GM21447 (cell line): ENCODE data around the gene ENTREP3.
"Not testable (repeated sequence)": the region's sequence is repeated elsewhere in the genome, so short reads cannot be mapped to it uniquely, and the experiment has no call there.

ENCODE experiments used
- ATAC-seq: cut with Tn5 transposase; IDR thresholded peaks from one replicate; pipeline ENCODE4 v1.9.1; 2021; ENCODE audit not compliant: unreplicated experiment

ENTREP3 gene

GRCh38 chr1:155251566-155251965 lies 3.7 kb downstream of the ENTREP3 start:
- ATAC-seq, result no peak

- ATAC-seq, result peak; percentile 79
Observed at GRCh38 chr1:155250633-155251449, 4.4 kb downstream of the ENTREP3 start.

- ATAC-seq, result peak; percentile 2
Observed at GRCh38 chr1:155250246-155250632, 5.0 kb downstream of the ENTREP3 start.

DNA sequence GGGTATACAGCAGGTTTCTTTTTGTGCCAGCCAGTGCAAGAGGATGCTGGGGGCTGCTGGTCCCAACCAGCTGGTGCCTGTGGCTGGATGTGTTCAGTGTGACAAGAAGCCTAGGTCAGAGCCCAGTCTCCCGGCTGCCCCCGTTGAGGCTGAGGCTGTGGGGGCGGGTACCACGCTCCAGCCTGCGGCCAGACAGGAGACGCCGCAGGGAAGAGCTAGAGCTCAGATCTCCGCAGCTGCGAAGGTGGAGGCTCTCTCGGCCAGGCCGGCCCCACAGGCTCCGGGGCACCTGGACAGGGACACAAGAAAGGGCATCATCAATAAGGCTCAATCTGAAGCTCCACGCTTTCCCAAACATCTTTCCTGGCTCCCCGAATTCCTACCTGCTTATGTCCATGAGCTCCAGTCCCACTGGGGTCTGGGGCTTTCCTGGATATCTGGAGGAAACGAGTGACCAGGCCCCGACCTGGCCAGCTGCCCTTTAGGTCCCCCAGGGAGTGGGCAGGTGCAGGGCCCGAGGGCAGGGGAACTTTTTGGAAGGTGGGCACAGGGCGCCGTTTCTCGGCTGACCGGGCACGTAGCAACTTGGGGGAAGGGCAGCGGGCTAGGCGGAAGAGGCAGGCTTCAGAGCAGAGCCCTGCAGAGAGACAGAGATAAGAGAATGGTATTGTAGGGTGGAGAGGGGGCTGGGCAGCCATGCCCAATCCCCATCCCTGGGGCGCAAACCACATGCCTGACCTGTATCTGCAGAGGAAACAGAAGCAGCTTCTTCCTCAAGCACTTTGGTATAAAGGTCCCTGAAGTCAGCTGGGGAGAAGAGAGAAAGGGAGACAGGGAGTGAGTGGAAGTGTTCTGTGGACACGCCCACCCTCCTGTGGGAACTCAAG lies 7.4 kb downstream of the ENTREP3 start:
- no peak for ATAC-seq

DNA sequence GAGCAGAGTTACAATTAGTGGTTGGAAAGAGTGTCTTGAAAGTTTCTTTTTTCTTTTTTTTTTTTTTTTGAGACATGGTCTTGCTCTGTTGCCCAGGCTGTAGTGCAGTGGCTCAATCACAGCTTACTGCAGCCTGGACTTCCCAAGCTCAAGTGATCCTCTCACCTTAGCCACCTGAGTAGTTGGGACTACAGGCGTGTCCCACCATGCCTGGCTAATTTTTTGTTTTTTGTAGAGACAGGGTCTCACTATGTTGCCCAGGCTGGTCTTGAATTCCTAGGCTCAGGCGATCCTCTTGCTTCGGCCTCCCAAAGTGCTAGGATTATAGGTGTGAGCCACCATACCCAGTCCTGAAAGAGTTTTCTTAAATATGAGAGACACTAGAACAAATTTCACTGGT lies 8.5 kb downstream of the ENTREP3 start:
- ATAC-seq, result not testable (repeated sequence)

DNA sequence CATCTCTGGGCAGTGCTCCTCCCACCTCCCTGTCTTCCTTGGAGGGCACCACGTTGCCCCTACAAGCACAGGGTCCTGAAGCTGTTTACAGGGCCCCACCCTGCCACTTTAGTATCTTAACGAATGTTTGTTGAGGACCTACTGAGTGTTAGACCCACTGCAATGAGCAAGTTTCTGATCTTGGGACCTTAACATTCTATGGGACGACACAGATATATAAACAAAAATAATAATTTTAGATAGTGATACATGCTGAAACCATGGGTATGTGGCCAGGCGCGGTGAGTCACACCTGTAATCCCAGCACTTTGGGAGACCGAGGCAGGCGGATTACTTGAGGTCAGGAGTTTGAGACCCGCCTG lies 10.1 kb downstream of the ENTREP3 start:
- no peak for ATAC-seq

DNA sequence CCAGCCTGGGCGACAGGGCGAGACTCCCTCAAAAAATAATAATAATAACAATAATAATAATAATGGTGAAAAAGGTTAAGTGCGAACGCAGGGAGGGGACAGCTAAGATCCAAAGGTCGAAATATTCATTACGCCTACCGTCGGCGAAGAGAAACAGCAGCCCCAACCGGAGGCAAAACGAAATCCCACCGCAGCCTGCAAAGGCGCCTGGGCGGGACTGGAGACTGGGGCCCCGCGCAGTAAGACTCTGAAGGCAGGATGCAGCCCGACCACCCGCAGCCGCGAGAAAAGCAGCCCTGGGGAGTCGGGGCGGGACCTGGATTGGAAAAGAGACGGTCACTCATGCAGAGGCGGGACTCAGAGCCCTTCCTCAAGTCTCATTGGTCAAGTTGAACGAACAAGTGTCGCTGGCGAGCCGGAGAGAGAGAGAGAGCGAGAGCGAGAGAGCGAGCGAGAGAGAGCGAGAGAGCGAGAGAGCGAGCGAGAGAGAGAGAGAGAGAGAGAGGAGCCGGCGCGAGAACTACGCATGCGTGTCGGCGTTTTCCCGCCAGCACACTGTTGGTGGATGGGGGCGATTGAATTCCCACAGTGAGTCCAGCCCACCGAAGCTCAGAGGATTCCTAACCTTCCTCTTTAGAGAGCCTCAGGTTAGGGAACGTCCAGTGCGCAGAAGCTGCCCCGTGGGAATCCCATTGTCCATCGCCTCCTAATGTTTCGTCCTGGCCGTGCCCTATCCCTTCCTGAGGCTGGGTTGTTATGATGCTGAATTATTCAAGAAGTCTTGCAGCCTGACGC lies 10.7 kb downstream of the ENTREP3 start:
- peak; percentile 81 for ATAC-seq

GRCh38 chr1:155242805-155243358 lies 12.4 kb downstream of the ENTREP3 start:
- no peak for ATAC-seq

DNA sequence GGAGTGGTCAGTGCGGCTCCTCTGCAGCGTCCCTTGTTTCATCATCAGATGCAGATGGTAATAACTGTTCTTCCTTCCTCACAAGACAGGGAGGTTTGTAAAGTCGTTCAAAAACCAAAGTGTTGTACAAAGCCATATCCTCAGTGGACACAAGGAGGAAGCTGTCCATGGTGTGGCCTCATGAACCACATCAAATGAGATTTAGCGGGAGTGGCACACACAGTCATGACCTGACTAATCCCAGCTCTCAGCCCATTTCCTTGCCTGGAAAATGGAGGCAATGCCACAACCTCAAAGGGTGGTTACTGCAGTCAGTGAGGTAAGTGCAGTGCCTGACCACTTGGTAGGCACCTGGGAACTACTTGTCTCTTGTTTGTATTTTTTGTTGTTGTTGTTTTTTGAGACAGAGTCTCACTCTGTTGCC lies 13.4 kb downstream of the ENTREP3 start:
- no peak for ATAC-seq

- no peak for ATAC-seq
Observed at GRCh38 chr1:155241069-155241679, 14.1 kb downstream of the ENTREP3 start.

DNA sequence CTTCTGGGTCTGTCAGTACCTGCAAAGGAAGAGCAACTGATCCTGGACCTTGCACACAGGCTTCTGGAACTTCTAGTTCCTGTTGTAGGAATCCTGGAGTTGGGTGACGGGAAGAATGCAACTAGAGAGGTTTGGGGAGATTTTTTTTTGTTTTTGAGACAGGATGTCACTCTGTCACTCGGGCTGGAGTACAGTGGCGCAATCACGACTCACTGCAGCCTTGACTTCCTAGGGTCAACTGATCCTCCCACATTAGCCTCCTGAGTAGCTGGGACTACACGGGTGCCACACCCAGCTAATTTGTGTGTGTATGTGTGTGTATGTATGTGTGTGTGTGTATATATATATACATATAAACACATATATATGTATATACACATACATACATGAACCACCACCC lies 18.8 kb downstream of the ENTREP3 start:
- no peak for ATAC-seq

DNA sequence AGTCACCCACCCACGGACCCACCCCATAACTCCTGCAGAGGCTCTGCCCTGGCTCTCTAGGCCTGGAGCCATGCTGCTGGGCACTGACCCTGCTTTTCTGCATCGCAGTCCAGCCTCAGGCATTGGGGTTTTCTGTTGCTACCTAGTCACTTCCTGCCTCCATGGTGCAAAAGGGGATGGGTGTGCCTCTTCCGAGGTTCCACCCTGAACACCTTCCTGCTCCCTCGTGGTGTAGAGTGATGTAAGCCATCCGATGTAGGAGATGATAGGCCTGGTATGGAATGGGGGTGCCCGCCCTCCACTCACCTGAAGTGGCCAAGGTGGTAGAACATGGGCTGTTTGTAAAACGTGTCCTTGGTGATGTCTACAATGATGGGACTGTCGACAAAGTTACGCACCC lies 19.9 kb downstream of the ENTREP3 start:
- not testable (repeated sequence) for ATAC-seq

- not testable (repeated sequence) for ATAC-seq
Observed at GRCh38 chr1:155233502-155233901, 21.8 kb downstream of the ENTREP3 start.

- ATAC-seq, result not testable (repeated sequence)
Observed at GRCh38 chr1:155232001-155232978, 23.0 kb downstream of the ENTREP3 start.

DNA sequence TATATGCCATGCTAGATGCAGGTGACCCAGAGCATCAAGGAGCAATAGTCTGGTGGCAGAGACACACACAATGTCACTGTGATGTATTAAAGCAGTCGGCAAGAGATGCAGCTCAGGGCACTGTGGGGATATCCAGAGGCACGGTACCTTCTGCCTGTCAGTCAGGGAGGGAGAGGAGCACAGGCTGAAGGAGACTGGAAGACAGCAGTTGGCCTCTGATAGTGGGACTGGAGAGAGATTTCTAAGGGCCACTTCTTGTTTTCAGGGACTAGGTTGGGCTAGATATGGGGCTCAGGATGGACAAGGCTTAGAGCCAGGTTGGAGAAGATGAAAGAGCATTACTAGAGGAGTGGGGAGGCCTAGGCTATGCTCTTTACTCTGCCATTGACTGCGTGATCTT lies 24.0 kb downstream of the ENTREP3 start:
- not testable (repeated sequence) for ATAC-seq

GRCh38 chr1:155228096-155228427 lies 27.2 kb downstream of the ENTREP3 start:
- no peak for ATAC-seq

GRCh38 chr1:155227261-155228095 lies 27.8 kb downstream of the ENTREP3 start:
- ATAC-seq, result peak; percentile 86

DNA sequence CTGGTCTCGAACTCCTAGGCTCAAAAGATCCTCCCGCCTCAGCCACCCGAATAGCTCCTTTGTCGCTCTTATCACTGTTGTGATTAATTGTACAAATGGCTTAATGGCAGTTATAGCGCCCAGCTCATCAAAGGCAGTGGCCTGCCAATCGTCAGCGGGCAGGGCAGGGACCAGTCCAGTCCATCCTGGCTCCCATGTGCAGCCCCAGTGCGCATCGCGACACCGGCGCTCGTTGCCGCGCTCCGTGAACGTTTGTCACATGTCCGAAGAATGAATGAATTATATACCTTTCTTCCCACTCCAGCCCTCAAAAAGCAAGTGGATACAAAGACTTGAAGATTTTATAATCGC lies 28.4 kb downstream of the ENTREP3 start:
- ATAC-seq, result peak; percentile 21
